NK-92 treated with Interleukin-12 subunit alpha and Interleukin-12 subunit beta, amount 100 ng/mL, for 24 hours (cell line): ENCODE measurements around the gene MAP4K1.
A peak's percentile ranks its signal among the peaks of the same experiment; 100 is the strongest.

Experiments used
- DNase-seq: peaks from one replicate; lab custom pipeline; 2025; lab: John Stamatoyannopoulos, UW

MAP4K1 gene

GRCh38 chr19:38543807-38544568 is 73.8 kb downstream of the MAP4K1 start:
- DNase-seq, result no peak

- DNase-seq, result no peak
These were observed 74.4 kb downstream of the MAP4K1 start for GRCh38 chr19:38543286-38543806.

- DNase-seq, result no peak
These were observed 75.7 kb downstream of the MAP4K1 start for GRCh38 chr19:38542040-38542439.

GRCh38 chr19:38539751-38540150 is 78.0 kb downstream of the MAP4K1 start:
- no peak for DNase-seq

- peak; percentile 37 for DNase-seq
These were observed 78.8 kb downstream of the MAP4K1 start for GRCh38 chr19:38538793-38539528.

GRCh38 chr19:38538386-38538785 is 79.4 kb downstream of the MAP4K1 start:
- no peak for DNase-seq
